Mammary epithelial cell (primary cell): Measurements from ENCODE around the gene SGIP1.

Source experiments
- EZH2 ChIP-seq: IDR thresholded peaks from 2 replicates; pipeline ENCODE4 v1.6.1; 2012; ENCODE audit warnings: low read length, inconsistent platforms, borderline replicate concordance
- TF ChIP-seq, protein P1 (sequence below), 2 donors: IDR thresholded peaks in 1 of 2; conservative IDR thresholded peaks in 1 of 2; 2 replicates each; pipeline ENCODE4 v1.5.1; 2011 to 2012; ENCODE audit warnings: inconsistent platforms in 2 of 2, low read length in 2 of 2, mild to moderate bottlenecking in 2 of 2, control low read depth in 1 of 2, low read depth in 1 of 2; ENCODE audit not compliant: insufficient read depth in 1 of 2; ENCODE audit errors: extremely low read depth in 1 of 2

DNA sequence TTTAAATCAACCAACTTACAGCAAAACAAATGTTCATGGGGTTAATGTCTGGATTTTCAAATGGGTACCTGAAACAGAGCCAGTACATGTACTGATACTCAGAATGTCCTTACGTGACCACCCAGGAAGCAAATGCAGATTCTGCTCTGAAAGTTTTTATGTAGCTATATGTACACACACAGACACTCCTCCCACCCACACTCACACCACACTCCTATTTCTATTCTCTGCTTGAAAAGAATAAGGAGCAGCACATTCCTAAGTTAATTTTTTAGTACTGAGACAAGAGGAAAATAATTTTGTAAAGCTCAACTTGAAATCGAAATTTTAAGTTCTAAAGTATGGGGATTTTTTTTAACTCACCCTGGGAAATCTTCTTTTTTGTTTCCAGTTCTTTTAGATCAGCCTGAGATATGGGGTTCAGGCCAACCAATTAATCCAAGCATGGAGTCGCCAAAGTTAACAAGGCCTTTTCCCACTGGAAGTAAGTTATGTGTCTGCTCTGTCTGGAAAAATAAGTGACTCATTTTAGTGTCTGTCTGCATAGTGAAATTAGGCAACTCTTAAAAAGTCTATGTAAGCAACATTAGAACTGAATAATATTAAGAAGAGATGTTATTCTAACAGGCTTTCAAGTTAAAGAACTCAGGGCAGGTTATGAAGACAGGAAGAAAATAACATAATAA, 142.8 kb downstream of the SGIP1 start:
- TF ChIP-seq, protein P1, sequence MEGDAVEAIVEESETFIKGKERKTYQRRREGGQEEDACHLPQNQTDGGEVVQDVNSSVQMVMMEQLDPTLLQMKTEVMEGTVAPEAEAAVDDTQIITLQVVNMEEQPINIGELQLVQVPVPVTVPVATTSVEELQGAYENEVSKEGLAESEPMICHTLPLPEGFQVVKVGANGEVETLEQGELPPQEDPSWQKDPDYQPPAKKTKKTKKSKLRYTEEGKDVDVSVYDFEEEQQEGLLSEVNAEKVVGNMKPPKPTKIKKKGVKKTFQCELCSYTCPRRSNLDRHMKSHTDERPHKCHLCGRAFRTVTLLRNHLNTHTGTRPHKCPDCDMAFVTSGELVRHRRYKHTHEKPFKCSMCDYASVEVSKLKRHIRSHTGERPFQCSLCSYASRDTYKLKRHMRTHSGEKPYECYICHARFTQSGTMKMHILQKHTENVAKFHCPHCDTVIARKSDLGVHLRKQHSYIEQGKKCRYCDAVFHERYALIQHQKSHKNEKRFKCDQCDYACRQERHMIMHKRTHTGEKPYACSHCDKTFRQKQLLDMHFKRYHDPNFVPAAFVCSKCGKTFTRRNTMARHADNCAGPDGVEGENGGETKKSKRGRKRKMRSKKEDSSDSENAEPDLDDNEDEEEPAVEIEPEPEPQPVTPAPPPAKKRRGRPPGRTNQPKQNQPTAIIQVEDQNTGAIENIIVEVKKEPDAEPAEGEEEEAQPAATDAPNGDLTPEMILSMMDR (conservative IDR thresholded peaks at IDR 0.05 in 1 of 2, IDR thresholded peaks at IDR 0.05 in 1 of 2; ENCODE audit: extremely low read depth in 1 of 2, insufficient read depth in 1 of 2, low read depth in 1 of 2, low read length in 2 of 2): no peak
- TF ChIP-seq EZH2: no peak
